ENCODE data around the gene AKAP12. TPM values are rescaled to one million over a fixed set of nuclear protein-coding genes. Genes with fewer than 3 reads are reported as not detected.
A peak's percentile ranks its signal among the peaks of the same experiment; 100 is the strongest.
"Not testable (repeated sequence)": the region's sequence is repeated elsewhere in the genome, so short reads cannot be mapped to it uniquely, and the experiment has no call there.

AKAP12 gene
- total RNA-seq, 1 donor from 2014 or later: 138 TPM

DNA sequence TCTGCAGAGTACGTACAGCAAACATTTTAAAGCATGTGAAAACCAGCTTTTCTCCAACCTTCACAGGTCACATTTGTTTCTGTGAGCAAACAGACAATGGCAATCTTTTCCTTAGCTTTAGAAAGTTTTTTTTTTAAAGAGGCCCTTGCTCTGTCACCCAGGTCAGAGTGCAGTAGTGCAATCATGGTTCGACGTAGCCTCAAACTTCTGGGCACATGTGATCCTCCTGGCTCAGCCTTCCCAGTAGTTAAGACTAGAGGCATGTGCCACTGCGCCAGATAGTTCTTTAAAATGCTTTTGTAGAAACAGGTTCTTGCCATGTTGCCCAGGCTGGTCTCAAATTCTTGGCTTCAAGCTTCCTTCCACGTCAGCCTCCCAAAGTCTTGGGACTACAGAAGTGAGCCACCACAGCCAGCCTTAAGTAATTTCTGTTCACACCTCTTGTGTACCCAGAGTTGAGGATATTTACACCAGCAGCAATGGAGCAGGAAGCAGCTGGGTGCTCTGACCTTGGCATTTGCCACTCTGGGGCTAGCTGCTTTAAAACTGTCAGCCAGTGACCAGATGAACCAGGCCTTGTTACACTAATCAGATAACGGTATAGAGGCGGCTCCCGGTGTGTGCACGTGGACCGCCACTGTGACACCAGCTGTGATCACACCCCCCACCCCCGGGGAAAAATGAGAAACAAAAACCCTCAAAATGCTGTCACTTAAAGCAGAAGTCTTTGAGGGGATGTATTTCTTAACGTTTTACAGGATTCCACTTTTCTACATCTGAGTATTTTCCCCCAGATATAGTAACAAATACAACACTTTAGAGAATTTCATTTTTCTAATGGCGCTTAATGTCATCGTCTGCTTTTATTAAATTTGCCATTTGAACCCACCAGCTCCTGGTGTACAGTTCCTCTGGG, 71.3 kb downstream of the AKAP12 start:
- Mint-ChIP-seq H3K36me3 (peaks cover 33% of the 10 kb centered on the region), H3K4me1 (ENCODE audit: unreplicated experiment) (peaks cover 56% of the 10 kb centered on the region), H3K4me3 (no peak overlapping the region), H3K9me3 (no peaks in the 10 kb centered on the region), H3K27me3 (no peaks in the 10 kb centered on the region), H3K27ac (peak overlapping the region; percentile 62)
- no peak for DNase-seq (ENCODE audit: extremely low spot score, unreplicated experiment)
- TF ChIP-seq, protein P1, sequence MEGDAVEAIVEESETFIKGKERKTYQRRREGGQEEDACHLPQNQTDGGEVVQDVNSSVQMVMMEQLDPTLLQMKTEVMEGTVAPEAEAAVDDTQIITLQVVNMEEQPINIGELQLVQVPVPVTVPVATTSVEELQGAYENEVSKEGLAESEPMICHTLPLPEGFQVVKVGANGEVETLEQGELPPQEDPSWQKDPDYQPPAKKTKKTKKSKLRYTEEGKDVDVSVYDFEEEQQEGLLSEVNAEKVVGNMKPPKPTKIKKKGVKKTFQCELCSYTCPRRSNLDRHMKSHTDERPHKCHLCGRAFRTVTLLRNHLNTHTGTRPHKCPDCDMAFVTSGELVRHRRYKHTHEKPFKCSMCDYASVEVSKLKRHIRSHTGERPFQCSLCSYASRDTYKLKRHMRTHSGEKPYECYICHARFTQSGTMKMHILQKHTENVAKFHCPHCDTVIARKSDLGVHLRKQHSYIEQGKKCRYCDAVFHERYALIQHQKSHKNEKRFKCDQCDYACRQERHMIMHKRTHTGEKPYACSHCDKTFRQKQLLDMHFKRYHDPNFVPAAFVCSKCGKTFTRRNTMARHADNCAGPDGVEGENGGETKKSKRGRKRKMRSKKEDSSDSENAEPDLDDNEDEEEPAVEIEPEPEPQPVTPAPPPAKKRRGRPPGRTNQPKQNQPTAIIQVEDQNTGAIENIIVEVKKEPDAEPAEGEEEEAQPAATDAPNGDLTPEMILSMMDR (conservative IDR thresholded peaks at IDR 0.05): no peak

DNA sequence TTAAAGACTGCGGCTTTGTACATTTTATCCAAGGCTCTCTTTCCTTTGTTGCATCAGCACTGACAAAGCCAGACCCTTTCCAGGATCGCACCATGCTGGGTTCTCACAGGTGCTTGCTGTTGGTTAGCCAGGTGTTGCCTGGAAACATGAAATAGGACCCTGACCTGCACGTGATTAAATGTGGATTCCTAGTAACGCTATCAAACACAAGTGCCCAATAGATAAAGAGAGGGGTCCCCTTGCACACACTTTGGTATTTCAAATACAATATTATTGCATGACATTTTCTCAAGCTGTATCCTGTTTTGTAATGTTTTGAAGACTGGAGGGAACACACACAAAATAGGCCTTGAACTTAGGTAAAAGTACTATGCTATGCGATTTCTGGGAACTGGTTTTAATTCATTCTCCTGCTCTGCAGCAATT, 73.3 kb downstream of the AKAP12 start:
- Mint-ChIP-seq H3K27ac (peak overlapping the region; percentile 76), H3K9me3 (no peaks in the 10 kb centered on the region), H3K4me1 (ENCODE audit: unreplicated experiment) (peaks cover 58% of the 10 kb centered on the region), H3K36me3 (peaks cover 35% of the 10 kb centered on the region), H3K27me3 (no peaks in the 10 kb centered on the region), H3K4me3 (peak overlapping the region; percentile 47)
- TF ChIP-seq, protein P1 (conservative IDR thresholded peaks at IDR 0.05): no peak
- DNase-seq (ENCODE audit: extremely low spot score, unreplicated experiment): no peak

DNA sequence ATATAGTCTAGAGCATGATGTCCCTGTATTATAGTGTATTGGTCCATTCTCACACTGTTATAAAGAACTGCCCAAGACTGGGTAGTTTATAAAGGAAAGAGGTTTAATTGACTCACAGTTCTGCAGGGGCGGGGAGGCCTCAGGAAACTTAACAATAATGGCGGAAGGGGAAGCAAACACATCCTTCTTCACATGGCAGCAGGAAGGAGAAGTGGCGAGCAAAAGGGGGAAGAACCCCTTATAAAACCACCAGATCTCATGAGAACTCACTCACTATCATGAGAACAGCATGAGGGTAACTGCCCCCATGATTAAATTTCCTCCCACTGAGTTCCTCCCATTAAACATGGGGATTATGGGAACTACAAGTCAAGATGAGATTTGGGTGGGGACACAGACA, 75.9 kb downstream of the AKAP12 start:
- not testable (repeated sequence) for H3K4me3 Mint-ChIP-seq; H3K9me3 Mint-ChIP-seq; DNase-seq (ENCODE audit: extremely low spot score, unreplicated experiment); H3K27me3 Mint-ChIP-seq; H3K27ac Mint-ChIP-seq
- peaks cover 51% of the 10 kb centered on the region for H3K4me1 Mint-ChIP-seq (ENCODE audit: unreplicated experiment)
- peaks cover 33% of the 10 kb centered on the region for H3K36me3 Mint-ChIP-seq

DNA sequence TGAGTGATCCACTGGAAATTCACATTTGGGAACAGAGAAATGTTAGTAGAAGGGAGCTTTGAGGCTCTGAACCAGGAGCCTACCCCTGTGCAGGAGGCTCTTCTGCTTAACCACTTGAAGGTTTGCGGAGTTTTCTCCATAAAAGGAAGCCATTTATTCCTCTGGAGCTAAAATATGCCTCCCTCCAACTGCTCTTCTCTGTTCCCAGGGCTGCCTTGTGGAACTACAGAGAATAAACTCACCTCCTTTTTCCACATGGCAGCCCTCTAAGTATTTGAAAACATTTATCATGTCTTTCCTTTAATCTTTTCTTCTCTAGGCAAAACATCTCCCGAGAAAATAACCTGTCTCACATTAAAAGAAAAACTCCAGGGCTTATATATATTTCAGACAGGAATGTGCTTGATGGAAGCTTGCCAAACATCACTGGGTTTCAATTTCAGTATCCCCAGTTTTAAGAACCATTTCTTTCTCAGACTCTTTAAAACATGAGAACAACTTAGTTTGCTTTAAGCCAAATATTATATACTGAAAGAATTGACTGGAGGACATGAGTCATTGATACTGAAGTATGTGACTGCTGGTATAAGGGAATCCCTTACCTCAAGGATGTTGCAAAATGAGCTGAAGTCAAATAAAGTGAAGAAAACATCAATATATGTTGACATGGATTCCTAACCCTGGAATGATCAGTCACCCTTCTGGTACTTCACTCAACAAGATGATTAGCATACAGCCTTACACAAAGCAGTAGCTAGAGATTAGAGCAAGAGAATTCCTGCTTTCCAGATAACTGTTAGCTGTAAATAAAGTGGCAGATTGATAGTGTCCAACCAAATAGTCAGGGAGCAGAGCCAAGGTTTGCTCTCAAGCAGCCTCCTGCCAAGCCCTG, 77.6 kb downstream of the AKAP12 start:
- Mint-ChIP-seq H3K27me3 (no peaks in the 10 kb centered on the region), H3K4me3 (peak overlapping the region; percentile 53)

DNA sequence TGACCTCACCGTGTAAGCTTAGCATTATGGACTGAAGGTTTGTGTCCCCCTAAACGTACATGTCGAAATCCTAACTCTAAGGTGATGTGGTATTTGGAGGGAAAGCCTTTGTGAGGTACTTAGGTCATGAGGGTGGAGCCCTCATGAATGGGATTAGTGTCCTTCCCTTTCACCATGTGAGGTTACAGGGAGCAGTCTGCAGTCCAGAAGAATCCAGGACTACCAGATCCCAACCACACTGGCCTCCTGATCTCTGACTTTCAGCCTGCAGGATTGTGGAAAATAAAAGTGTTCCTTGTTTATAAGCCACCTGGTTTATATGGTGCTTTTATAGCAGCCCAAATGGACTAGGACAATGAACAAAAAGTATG, 78.2 kb downstream of the AKAP12 start:
- Mint-ChIP-seq H3K27ac (no peak overlapping the region), H3K27me3 (no peaks in the 10 kb centered on the region), H3K4me1 (ENCODE audit: unreplicated experiment) (peaks cover 34% of the 10 kb centered on the region), H3K36me3 (peaks cover 39% of the 10 kb centered on the region), H3K4me3 (peak overlapping the region; percentile 53), H3K9me3 (peaks cover 10% of the 10 kb centered on the region)
- TF ChIP-seq, protein P1 (conservative IDR thresholded peaks at IDR 0.05): no peak
- no peak for DNase-seq (ENCODE audit: extremely low spot score, unreplicated experiment)

More for the DNA sequence above, 77.6 kb downstream of the AKAP12 start:
- Mint-ChIP-seq H3K9me3 (peaks cover 5% of the 10 kb centered on the region), H3K36me3 (peaks cover 35% of the 10 kb centered on the region), H3K4me1 (ENCODE audit: unreplicated experiment) (peaks cover 39% of the 10 kb centered on the region), H3K27ac (peak overlapping the region; percentile 61)
- DNase-seq (ENCODE audit: extremely low spot score, unreplicated experiment): no peak
- TF ChIP-seq, protein P1 (conservative IDR thresholded peaks at IDR 0.05): no peak

Data from type B pancreatic cell (in vitro differentiated cells).